K562 (cell line): Measurements from ENCODE around the gene SPAG17. TPM values are rescaled to one million over a fixed set of nuclear protein-coding genes. Genes with fewer than 3 reads are reported as not detected.

ENCODE experiments used
- ATAC-seq: fragments of 200-7000 bp; cut with Tn5 transposase; 3 replicates; pipeline ENCODE4 v1.9.1; 2020; ENCODE audit warnings: moderate library complexity
- BruUV-seq: library from RNA; stranded (reverse); fragments of 400-500 nt; replicated peaks from 2 replicates; lab custom pipeline; 2021; lab: Mats Ljungman, UMichigan
- CTCF ChIA-PET: fragments of 300-600 bp; formaldehyde crosslinking; extraction: SDS; loops from one replicate; lab custom pipeline; 2021; ENCODE audit warnings: low intra/inter-chr PET ratio; lab: Yijun Ruan, JAX
- POLR2A ChIA-PET: fragments of 300-600, 350-650 bp; sonication (Branson Sonifier 250); formaldehyde crosslinking; extraction: SDS; loops from one replicate; lab custom pipeline; 2021; ENCODE audit warnings: antibody characterized with exemption, inconsistent platforms; lab: Yijun Ruan, JAX
- DNase-seq, 4 experiments: peaks; one replicate each; pipeline versions ENCODE4 v3.0.0 to v3.0.0-alpha.2; 2011 to 2018; ENCODE audit warnings: low spot score in 3 of 4, mixed read lengths in 3 of 4; ENCODE audit errors: extremely low read depth in 1 of 4
- FAIRE-seq: peaks from 2 replicates; lab custom pipeline; 2011; peaks lifted over from hg19 to GRCh38; lab: Jason Lieb, UNC
- H2AFZ ChIP-seq: 2 replicates; pipeline ENCODE4 v1.6.0; 2011; ENCODE audit warnings: low read depth, low read length, control low read depth, inconsistent platforms
- H3K27ac ChIP-seq: fragments of 200-600 bp; 3 replicates; pipeline ENCODE4 v1.8.0; 2011; ENCODE audit warnings: low read depth, mild to moderate bottlenecking, control low read depth, inconsistent platforms, low read length, moderate library complexity, mixed read lengths; ENCODE audit errors: extremely low read depth
- H3K27me3 ChIP-seq, 2 experiments: fragments of 300-600 bp in 1 of 2; 2 replicates in 1 of 2; 3 replicates in 1 of 2; pipeline versions ENCODE4 v1.6.0 to v1.8.0; 2011; ENCODE audit warnings: inconsistent platforms in 2 of 2, low read length in 2 of 2, mild to moderate bottlenecking in 1 of 2, mixed read lengths in 1 of 2, moderate library complexity in 1 of 2; ENCODE audit not compliant: control insufficient read depth in 2 of 2, insufficient read depth in 2 of 2
- H3K36me3 ChIP-seq: fragments of 300-600 bp; 3 replicates; pipeline ENCODE4 v1.8.0; 2011; ENCODE audit warnings: mild to moderate bottlenecking, low read length, inconsistent platforms; ENCODE audit not compliant: control insufficient read depth, insufficient read depth
- H3K4me1 ChIP-seq, 2 experiments: fragments of 200-600 bp in 1 of 2; replicated peaks in 1 of 2; 2 replicates in 1 of 2; 3 replicates in 1 of 2; pipeline versions ENCODE4 v1.5.1 to v1.8.0; 2011; ENCODE audit warnings: inconsistent platforms in 2 of 2, low read length in 2 of 2, mild to moderate bottlenecking in 1 of 2, mixed read lengths in 1 of 2, moderate library complexity in 1 of 2; ENCODE audit not compliant: control insufficient read depth in 2 of 2, insufficient read depth in 2 of 2
- H3K4me2 ChIP-seq: 2 replicates; pipeline ENCODE4 v1.6.1; 2011; ENCODE audit warnings: low read length, control low read depth, inconsistent platforms, mixed read lengths; ENCODE audit not compliant: insufficient read depth
- H3K4me3 ChIP-seq: fragments of 200-600 bp; sonication (generic), shearing (Covaris generic); 2 replicates; pipeline ENCODE4 v1.5.1; 2016; ENCODE audit warnings: control low read depth, inconsistent platforms
- H3K79me2 ChIP-seq: fragments of 200-600 bp; 3 replicates; pipeline ENCODE4 v1.8.0; 2011; ENCODE audit warnings: low read length, inconsistent platforms; ENCODE audit not compliant: control insufficient read depth, insufficient read depth
- H3K9ac ChIP-seq, 2 experiments: 2 replicates each; pipeline versions ENCODE4 v1.6.0 to v1.6.1; 2011; ENCODE audit warnings: low read depth in 2 of 2, low read length in 2 of 2, control low read depth in 1 of 2, inconsistent platforms in 1 of 2, mild to moderate bottlenecking in 1 of 2, mixed read lengths in 1 of 2; ENCODE audit not compliant: insufficient read depth in 1 of 2
- H3K9me1 ChIP-seq: one replicate; pipeline ENCODE4 v1.6.0; 2011; ENCODE audit warnings: inconsistent platforms, mild to moderate bottlenecking, low read length, moderate library complexity; ENCODE audit not compliant: control insufficient read depth, insufficient read depth
- H3K9me3 ChIP-seq: replicated peaks from 2 replicates; pipeline ENCODE4 v1.5.1; 2011; ENCODE audit warnings: low read depth, low read length, inconsistent platforms; ENCODE audit not compliant: control insufficient read depth, insufficient read depth
- H4K20me1 ChIP-seq: replicated peaks from 2 replicates; pipeline ENCODE4 v1.6.1; 2011; ENCODE audit warnings: low read length, inconsistent platforms, mixed read lengths; ENCODE audit not compliant: control insufficient read depth, insufficient read depth
- BRD4 ChIP-seq: fragments of 200-600 bp; sonication (generic); IDR thresholded peaks from 2 replicates; pipeline ENCODE4 v1.6.1; 2017; ENCODE audit warnings: inconsistent platforms
- SAP30 ChIP-seq: fragments of 200-600 bp; sonication (generic); IDR thresholded peaks from 2 replicates; pipeline ENCODE4 v1.6.1; 2012; ENCODE audit warnings: borderline replicate concordance, low read depth, mild to moderate bottlenecking, moderate library complexity, low read length, control low read depth, inconsistent platforms; ENCODE audit not compliant: insufficient read depth, poor library complexity, severe bottlenecking
- WGBS: fragments of 100-300 bp; shearing (Covaris generic); methylation state at CpG from one replicate; pipeline ENCODE4 v1.1.6; 2016; ENCODE audit warnings: low coverage, mixed read lengths; ENCODE audit not compliant: insufficient coverage; ENCODE audit errors: missing lambda C conversion rate; 5-methylcytosine and 5-hydroxymethylcytosine counted together
- in situ Hi-C: fragments of 300-500 bp; cut with MboI; formaldehyde crosslinking; loops from 4 replicates; pipeline ENCODE4 v1.15.0; 2018; ENCODE audit warnings: inconsistent platforms, mixed read lengths
- intact Hi-C: fragments of 100-400 bp; cut with micrococcal nuclease; formaldehyde crosslinking; loops from 2 replicates; pipeline ENCODE4 v1.14.2; 2022
- polyA plus RNA-seq, 8 experiments: library from polyadenylated mRNA; depleted of rRNA in 4 of 8; stranded (reverse) in 5 of 8; unstranded in 3 of 8; fragments of >200 nt; fragmentation: Nextera tagmentation in 2 of 8; fragmentation: Illumina TruSeq in 1 of 8; extraction: Ambion mirVana in 2 of 8; extraction: Trizol in 1 of 8; gene quantifications; 2 replicates each; pipeline versions ENCODE4 v1.2.1 to v1.2.3, GENCODE V29; 2011 to 2014; ENCODE audit warnings: inconsistent platforms in 1 of 8, missing spikeins in 1 of 8
- total RNA-seq, 7 experiments: library from RNA; depleted of rRNA in 6 of 7; stranded (reverse); fragments of >200 nt in 6 of 7; fragmentation: Illumina TruSeq in 2 of 7; extraction: Trizol in 2 of 7; gene quantifications; 2 replicates each; pipeline versions ENCODE4 v1.2.1 to v1.2.3, GENCODE V29; 2011 to 2021; ENCODE audit warnings: low replicate concordance in 1 of 7
- TF ChIP-seq, protein P1 (sequence below), 2 experiments: IDR thresholded peaks; 2 replicates each; pipeline ENCODE4 v1.6.1; 2011; ENCODE audit warnings: borderline replicate concordance in 1 of 2, control low read depth in 1 of 2, low read depth in 1 of 2, low read length in 1 of 2, mild to moderate bottlenecking in 1 of 2, mixed read lengths in 1 of 2, moderate library complexity in 1 of 2; ENCODE audit not compliant: insufficient read depth in 1 of 2, insufficient read length in 1 of 2, poor library complexity in 1 of 2, severe bottlenecking in 1 of 2; ENCODE audit errors: extremely low read depth in 1 of 2
- TF ChIP-seq, protein P2 (sequence below): fragments of 450-650 bp; formaldehyde crosslinking; IDR thresholded peaks from 2 replicates; pipeline ENCODE4 v1.4.0; 2020; ENCODE audit warnings: mild to moderate bottlenecking, mixed read lengths

SPAG17 gene
- total and polyA plus RNA-seq, 9 of the 15 experiments (the other 6 are each of a cell fraction or from before 2014, with no cell fraction given) = 0.07 to 2.1 (median 1.5) TPM

DNA sequence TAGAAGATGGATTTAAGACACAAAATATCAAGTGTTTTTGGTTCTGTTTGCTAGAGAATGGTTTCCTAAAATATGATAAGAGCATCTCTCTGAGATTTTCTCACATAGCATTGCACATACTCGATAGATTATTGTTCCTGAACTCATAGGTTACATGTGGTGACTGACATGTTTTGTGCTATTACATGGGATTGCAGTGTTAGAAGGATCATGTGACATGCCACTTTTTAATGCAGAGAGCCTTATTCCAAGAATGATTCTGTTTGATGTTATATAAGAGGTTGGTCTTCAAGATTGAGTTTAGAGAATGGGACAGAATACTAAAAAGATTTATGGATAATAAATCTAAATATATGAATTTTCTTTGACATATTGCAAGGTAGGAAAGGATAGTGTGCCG lies 34.4 kb upstream of the SPAG17 start:
- WGBS = 5% methylated on average over 2 of the region's 2 CpGs
- BruUV-seq = no TSS peak
- TF ChIP-seq SAP30 (no peak), BRD4 (no peak)
- TF ChIP-seq, protein P1, sequence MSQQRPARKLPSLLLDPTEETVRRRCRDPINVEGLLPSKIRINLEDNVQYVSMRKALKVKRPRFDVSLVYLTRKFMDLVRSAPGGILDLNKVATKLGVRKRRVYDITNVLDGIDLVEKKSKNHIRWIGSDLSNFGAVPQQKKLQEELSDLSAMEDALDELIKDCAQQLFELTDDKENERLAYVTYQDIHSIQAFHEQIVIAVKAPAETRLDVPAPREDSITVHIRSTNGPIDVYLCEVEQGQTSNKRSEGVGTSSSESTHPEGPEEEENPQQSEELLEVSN (IDR thresholded peaks at IDR 0.05; ENCODE audit: borderline replicate concordance in 1 of 2, extremely low read depth in 1 of 2, insufficient read depth in 1 of 2, insufficient read length in 1 of 2, low read depth in 1 of 2, low read length in 1 of 2, poor library complexity in 1 of 2, severe bottlenecking in 1 of 2) = no peak
- TF ChIP-seq, protein P2, sequence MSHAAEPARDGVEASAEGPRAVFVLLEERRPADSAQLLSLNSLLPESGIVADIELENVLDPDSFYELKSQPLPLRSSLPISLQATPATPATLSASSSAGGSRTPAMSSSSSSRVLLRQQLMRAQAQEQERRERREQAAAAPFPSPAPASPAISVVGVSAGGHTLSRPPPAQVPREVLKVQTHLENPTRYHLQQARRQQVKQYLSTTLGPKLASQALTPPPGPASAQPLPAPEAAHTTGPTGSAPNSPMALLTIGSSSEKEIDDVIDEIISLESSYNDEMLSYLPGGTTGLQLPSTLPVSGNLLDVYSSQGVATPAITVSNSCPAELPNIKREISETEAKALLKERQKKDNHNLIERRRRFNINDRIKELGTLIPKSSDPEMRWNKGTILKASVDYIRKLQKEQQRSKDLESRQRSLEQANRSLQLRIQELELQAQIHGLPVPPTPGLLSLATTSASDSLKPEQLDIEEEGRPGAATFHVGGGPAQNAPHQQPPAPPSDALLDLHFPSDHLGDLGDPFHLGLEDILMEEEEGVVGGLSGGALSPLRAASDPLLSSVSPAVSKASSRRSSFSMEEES = peak; percentile 70

More for the DNA sequence above, 34.4 kb upstream of the SPAG17 start:
- Histone ChIP-seq H3K4me1 (no peaks in the 10 kb centered on the region; a peak in 1 of 5 replicates), H3K36me3 (no peaks in the 10 kb centered on the region), H3K9me3 (no peaks in the 10 kb centered on the region), H3K4me2 (no peak overlapping the region), H3K27me3 (no peaks in the 10 kb centered on the region), H3K9ac (no peak overlapping the region), H3K27ac (no peak overlapping the region), H4K20me1 (no peaks in the 10 kb centered on the region), H3K9me1 (no peaks in the 10 kb centered on the region), H2AFZ (no peak overlapping the region), H3K4me3 (no peak overlapping the region), H3K79me2 (no peaks in the 10 kb centered on the region)
- intact Hi-C loops (no loop called here), in situ Hi-C loops (no loop called here)
- FAIRE-seq = no peak
- CTCF ChIA-PET = no interaction called here
- ATAC-seq = no peak
- POLR2A ChIA-PET = no interaction called here
- no peak for DNase-seq
